Activated CD8-positive, alpha-beta memory T cell treated with anti-CD3 and anti-CD28 coated beads for 24 hours (primary cell): ENCODE measurements around the gene PCDHA4.
"Not testable (repeated sequence)": the region's sequence is repeated elsewhere in the genome, so short reads cannot be mapped to it uniquely, and the experiment has no call there.

Source experiments
- DNase-seq: peaks from one replicate; pipeline ENCODE4 v3.0.0-alpha.2; 2020

The PCDHA4 gene

GRCh38 chr5:140806834-140807775 lies at the start of gene PCDHA4:
Gene PCDHA4 (plus strand): TSS chr5:140807068.
- DNase-seq: no peak

GRCh38 chr5:140764177-140764973 lies 42.5 kb upstream of the PCDHA4 start:
- no peak for DNase-seq

- no peak for DNase-seq
These were observed 39.4 kb upstream of the PCDHA4 start for GRCh38 chr5:140767444-140767843.

DNA sequence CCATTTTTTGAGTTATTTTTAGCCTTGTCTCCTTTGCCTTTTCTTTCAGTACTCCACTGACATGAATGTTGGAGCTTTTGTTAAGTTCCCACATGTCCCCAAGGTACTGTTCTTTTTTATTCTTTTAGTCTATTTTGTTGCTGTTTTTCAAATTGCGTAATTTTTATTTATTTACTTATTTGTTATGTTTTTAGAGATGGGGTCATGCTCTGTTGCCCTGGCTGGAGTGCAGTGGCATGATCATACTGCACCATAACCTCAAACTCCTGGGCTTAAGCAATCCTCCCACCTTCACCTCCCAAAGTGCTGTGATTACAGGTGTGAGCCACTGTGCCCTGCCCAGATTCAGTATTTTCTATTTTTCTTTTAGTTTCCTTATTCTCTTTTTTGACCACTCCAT lies 26.4 kb upstream of the PCDHA4 start:
- no peak for DNase-seq

GRCh38 chr5:140785905-140786686 lies 20.8 kb upstream of the PCDHA4 start, which contains the start of gene PCDHA1:
Gene PCDHA1 (plus strand): TSS chr5:140786140.
- DNase-seq: no peak

DNA sequence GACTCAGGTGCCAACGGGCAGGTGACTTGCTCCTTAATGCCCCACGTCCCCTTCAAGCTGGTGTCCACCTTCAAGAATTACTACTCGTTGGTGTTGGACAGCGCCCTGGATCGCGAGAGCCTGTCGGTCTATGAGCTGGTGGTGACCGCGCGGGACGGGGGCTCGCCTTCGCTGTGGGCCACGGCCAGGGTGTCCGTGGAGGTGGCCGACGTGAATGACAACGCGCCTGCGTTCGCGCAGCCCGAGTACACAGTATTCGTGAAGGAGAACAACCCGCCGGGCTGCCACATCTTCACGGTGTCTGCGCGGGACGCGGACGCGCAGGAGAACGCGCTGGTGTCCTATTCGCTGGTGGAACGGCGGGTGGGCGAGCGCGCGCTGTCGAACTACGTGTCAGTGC lies 19.4 kb upstream of the PCDHA4 start:
- not testable (repeated sequence) for DNase-seq

GRCh38 chr5:140787849-140788504 lies 18.9 kb upstream of the PCDHA4 start:
- DNase-seq: not testable (repeated sequence)

DNA sequence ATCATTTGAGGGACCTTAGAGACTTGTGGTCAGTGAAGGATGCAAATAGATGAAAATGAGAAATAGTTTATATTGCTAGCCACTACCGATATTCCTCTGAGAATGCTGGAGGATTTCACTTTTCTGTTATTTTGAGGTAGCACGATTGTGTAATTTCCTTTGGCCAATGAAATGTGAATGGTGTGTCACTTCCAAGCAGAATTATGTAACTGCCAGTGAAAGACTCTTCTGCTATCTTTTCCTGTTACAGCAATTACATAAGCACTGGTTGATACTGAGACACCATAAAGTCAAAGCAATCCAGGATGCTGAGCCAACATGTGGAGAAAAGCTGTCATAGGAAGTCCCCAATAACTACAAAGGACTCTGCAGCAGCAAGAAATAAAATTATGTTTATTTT lies 15.8 kb upstream of the PCDHA4 start:
- DNase-seq: no peak

GRCh38 chr5:140794595-140795258 lies 12.1 kb upstream of the PCDHA4 start, which contains the start of gene PCDHA2:
Gene PCDHA2 (plus strand): TSS chr5:140794852.
- DNase-seq: no peak

DNA sequence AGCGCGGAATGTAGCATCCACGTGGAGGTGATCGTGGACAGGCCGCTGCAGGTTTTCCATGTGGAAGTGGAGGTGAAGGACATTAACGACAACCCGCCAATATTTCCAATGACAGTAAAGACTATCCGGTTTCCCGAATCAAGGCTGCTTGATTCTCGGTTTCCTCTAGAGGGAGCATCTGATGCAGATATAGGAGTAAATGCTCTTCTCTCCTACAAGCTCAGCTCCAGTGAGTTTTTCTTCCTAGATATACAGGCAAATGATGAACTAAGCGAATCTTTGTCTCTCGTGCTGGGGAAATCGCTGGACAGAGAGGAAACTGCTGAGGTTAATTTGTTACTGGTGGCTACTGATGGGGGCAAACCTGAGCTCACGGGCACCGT lies 11.6 kb upstream of the PCDHA4 start:
- no peak for DNase-seq

- DNase-seq: not testable (repeated sequence)
These were observed 10.7 kb upstream of the PCDHA4 start for GRCh38 chr5:140796072-140796717.

GRCh38 chr5:140796718-140797095 lies 10.2 kb upstream of the PCDHA4 start:
- DNase-seq: no peak

GRCh38 chr5:140800816-140801493 lies 5.9 kb upstream of the PCDHA4 start, which contains the start of gene PCDHA3:
Gene PCDHA3 (plus strand): TSS chr5:140801057.
- no peak for DNase-seq

- DNase-seq: no peak
These were observed 5.4 kb upstream of the PCDHA4 start for GRCh38 chr5:140801494-140801841.

DNA sequence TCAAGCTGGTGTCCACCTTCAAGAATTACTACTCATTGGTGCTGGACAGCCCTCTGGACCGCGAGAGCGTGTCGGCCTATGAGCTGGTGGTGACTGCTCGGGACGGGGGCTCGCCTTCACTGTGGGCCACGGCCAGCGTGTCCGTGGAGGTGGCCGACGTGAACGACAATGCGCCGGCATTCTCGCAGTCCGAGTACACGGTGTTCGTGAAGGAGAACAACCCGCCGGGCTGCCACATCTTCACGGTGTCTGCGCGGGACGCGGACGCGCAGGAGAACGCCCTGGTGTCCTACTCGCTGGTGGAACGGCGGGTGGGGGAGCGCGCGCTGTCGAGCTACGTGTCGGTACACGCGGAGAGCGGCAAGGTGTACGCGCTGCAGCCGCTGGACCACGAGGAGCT lies 4.5 kb upstream of the PCDHA4 start:
- not testable (repeated sequence) for DNase-seq

DNA sequence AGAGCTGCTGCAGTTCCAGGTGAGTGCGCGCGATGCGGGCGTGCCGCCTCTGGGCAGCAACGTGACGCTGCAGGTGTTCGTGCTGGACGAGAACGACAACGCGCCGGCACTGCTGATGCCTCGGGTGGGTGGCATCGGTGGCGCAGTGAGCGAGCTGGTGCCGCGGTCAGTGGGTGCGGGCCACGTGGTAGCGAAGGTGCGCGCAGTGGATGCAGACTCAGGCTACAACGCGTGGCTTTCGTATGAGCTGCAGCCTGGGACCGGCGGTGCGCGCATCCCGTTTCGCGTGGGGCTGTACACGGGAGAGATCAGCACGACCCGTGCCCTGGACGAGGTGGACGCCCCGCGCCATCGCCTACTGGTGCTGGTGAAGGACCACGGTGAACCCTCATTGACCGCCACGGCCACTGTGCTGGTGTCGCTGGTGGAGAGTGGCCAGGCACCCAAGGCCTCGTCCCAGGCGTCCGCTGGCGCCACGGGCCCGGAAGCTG lies 4.0 kb upstream of the PCDHA4 start:
- no peak for DNase-seq

DNA sequence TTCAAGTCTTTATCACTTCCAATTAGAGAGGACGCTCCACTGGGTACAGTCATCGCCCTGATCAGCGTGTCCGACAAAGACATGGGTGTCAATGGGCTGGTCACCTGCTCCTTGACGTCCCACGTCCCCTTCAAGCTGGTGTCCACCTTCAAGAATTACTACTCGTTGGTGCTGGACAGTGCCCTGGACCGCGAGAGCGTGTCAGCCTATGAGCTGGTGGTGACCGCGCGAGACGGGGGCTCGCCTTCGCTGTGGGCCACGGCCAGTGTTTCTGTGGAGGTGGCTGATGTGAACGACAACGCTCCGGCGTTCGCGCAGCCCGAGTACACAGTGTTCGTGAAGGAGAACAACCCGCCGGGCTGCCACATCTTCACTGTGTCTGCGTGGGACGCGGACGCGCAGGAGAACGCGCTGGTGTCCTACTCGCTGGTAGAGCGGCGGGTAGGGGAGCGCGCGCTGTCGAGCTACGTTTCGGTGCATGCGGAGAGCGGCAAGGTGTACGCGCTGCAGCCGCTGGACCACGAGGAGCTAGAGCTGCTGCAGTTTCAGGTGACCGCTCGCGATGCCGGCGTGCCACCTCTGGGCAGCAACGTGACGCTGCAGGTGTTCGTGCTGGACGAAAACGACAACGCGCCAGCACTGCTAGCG lies 1.5 kb downstream of the PCDHA4 start:
- DNase-seq: not testable (repeated sequence)

- DNase-seq: no peak
These were observed 2.0 kb downstream of the PCDHA4 start for GRCh38 chr5:140808889-140809291.

GRCh38 chr5:140821375-140822280 lies 14.8 kb downstream of the PCDHA4 start, which contains the start of gene PCDHA5:
Gene PCDHA5 (plus strand): TSS chr5:140821613.
- no peak for DNase-seq
